Frontal cortex (tissue), 4 donors: ENCODE results near the gene NDUFA6. TPM values are rescaled to one million over a fixed set of nuclear protein-coding genes. Genes with fewer than 3 reads are reported as not detected.
"Not testable (repeated sequence)": the region's sequence is repeated elsewhere in the genome, so short reads cannot be mapped to it uniquely, and the experiment has no call there.

ENCODE experiments used
- DNase-seq, 2 donors: peaks; one replicate each; pipeline ENCODE4 v3.0.0; 2012; ENCODE audit warnings: low spot score in 2 of 2
- FAIRE-seq: peaks from 2 replicates; lab custom pipeline; 2012; peaks lifted over from hg19 to GRCh38; lab: Jason Lieb, UNC
- total RNA-seq: library from RNA; depleted of rRNA; stranded (reverse); fragments of >200 nt; gene quantifications from one replicate; pipeline ENCODE4 v1.2.3, GENCODE V29; 2014
- donor health status: control.
- donor health status: control.
- donor health status: control.

The NDUFA6 gene
- total RNA-seq, 1 donor from 2014 or later = 57.1 TPM

DNA sequence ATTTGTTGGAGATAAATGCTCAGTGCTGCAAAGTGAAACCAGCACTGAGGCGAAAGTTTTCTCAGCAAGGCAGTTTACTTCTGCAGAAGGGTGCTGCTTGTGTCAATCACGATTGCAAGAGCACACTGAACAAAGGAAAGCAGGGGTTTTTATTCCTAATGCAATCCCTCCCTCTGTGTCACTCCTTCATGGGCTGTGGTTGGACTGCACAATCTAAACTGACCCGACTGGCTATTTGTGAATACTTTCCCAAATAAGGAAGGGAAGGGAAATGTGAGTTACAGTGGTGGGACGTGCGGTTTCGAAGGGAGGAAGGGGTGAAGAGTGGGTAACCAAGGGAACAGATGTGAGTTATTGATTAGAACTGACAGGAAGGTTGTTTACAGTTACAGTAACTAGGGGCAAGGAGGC is 24.9 kb upstream of the NDUFA6 start:
- DNase-seq, FAIRE-seq: not testable (repeated sequence)

DNA sequence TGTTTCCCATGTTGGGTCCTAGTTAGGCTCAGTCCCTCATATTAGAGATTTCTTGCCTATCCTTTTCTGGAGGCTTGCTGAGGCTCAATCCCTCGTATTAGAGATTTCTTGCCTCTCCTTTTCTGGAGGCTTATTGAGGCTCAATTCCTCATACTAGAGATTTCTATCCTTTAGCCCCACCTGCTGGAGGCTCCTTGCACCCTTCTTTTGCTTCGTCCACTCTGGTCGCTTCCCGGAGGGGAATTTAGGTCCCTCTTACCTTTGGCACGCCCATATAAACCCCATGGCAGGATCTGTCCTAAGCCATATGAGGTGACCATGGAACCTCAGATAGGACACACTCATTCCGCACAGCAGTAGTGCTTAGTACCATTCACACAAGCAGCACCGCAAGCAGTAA is 24.1 kb upstream of the NDUFA6 start:
- FAIRE-seq (no peak), DNase-seq (no peak)

DNA sequence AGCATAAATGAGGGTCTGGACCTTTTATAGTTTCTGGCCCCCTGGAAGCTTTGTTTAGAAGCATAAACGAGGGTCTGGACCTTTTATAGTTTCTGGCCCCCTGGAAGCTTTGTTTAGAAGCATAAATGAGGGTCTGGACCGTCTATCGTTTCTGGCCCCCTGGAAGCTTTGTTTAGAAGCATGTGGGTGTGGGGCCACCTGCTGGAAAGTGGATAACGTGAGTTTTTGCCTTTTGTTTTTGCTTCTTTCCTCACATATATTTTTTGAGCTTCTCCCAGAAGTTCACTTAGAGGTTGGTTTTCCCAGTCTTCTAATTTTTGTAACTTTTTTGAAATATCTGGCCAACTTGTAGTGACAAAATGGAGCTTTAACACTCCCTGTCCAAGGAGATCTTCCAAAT is 22.2 kb upstream of the NDUFA6 start:
- not testable (repeated sequence) for FAIRE-seq, DNase-seq

DNA sequence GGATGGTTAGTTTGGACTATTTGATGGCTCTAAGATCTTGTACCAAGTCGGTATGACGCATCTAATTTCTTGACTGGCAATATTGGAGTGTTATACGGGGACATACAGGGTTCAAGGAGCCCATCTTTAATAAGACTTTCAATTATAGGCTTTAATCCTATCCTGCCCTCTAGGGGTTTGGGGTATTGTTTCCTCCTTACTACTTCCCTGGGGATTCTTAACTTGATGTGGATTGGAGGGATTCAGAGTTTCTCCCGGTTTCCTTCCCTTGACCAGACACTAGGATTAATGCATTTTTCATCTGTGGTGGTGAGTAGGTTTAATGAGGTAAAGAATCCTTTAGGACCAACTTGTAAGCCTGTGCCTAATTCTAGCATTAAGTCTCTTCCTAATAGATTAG is 21.2 kb upstream of the NDUFA6 start:
- DNase-seq (no peak), FAIRE-seq (no peak)

DNA sequence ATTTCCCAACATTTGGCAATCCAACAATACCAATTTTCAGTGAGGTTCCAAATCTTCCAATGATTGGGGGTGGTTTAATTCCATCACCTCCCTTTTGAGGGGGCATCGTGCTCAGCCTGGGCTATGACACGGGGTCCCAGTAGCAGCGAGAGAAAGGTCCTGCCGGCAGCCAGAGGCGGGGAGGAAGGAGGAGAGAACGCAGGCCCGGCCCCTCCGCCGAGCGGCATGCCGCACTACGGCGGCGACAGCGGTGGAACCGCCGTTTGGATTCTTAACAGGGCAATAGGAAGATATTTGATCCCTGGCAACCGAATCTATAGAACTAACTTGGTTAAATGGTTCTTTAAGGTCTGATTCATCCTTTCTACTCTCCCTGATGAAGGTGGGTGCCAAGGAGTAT is 18.3 kb upstream of the NDUFA6 start:
- FAIRE-seq = no peak

DNA sequence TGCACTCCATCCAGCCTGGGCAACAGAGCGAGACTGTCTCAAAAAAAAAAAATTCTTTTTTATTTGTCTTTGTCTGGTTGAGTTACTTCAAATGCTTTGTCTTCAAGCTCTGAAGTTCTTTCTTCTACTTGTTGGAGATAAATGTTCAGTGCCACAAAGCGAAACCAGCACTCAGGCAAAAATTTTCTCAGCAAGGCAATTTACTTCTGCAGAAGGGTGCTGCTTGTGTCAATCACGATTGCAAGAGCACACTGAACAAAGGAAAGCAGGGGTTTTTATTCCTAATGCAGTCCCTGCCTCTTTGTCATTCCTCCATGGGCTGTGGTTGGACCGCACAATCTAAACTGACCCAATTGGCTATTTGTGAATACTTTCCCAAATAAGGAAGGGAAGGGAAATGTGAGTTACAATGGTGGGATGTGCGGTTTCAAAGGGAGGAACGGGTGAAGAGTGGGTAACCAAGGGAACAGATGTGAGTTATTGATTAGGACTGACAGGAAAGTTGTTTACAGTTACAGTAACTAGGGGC is 13.8 kb upstream of the NDUFA6 start:
- DNase-seq, FAIRE-seq: not testable (repeated sequence)

More for the DNA sequence above, 18.3 kb upstream of the NDUFA6 start:
- no peak for DNase-seq

DNA sequence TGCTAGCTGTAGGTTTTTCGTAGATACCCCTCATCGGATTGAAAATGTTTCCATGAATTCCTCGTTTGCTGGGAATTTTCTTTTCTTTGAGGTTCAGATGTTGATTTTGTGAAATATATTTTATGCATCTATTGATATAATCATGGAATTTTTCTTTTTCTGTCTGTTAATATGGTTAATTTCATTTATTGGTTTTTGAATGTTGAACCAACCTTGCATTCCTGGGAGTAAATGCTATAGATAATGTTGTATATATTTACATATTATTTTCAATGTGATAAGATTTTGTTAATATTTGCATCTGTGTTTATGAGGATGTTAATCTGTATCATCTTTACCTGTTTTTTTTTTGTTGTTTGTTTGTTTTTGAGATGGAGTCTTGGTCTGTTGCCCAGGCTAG is 10.6 kb upstream of the NDUFA6 start:
- DNase-seq (no peak), FAIRE-seq (no peak)

DNA sequence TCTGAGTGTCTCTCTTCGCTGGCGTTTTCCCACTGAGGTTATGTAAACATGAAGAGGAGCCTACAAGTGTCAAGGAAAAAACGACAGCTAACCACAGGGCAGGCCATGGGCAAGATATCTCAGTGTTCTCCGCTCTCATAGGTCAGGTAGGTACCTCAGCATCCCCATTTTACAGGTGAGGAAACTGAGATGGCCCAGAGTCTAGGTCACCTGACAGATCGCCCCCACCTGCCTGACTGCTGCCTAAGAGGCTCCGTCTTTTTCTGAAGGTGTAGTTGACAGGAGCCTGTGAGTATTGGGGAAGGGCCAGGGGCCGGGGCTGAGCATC is 847 bp upstream of the NDUFA6 start:
- DNase-seq (no peak), FAIRE-seq (no peak)

DNA sequence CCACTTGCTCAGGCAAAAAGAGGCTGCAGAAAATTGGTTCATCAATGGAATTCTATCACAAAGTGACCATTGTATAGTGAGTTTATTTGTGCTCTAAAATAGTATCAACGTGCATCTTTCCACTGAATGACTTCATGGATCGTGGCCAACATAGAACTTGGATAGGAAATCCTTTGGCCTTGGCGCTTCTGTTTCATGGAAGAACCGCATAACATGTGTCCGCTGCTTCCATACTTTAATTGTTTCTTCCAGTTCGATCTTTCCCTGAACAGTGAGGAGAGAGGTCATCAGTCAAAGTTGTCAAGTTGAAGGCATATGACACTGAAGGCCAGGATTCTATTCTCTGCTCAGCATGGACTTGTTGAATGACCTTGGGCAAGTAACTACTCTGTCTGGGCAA is 4.5 kb downstream of the NDUFA6 start:
- FAIRE-seq = no peak
- no peak for DNase-seq

DNA sequence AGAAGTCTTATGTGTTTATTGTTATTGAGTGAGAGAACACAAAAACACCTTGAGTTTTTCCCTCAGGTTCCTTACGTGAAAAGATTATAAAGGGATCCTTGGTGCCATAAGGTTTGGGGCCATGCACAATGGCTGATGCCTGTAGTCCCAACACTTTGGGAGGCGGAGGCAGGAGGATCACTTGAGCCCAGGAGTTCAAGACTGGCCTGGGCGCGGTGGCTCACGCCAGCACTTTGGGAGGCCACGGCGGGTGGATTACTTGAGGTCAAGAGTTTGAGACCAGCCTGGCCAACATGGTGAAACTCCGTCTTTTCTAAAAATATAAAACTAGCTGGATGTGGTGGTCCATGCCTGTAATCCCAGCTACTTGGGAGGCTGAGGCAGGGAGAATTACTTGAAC is 5.7 kb downstream of the NDUFA6 start:
- no peak for DNase-seq
- FAIRE-seq = no peak

DNA sequence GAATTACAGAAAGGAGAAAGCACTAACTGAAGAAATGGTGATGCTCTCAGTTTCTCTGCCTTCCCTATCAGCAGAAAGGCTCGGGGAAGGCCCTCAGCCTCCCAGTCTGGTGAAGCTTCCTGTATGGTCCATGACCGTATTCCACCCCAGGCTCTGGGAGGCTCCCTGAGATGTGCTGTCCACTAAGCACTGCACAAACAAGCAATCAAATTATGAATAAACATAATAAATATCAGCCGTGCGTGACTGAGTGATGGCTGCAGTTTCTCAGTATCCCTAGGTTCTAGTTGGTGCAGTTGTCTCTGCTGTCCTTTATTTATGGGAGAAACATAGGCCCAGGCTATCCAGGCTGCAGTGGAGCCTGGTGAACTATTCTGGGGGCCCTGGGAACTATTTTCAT is 7.5 kb downstream of the NDUFA6 start:
- FAIRE-seq = no peak
- no peak for DNase-seq

DNA sequence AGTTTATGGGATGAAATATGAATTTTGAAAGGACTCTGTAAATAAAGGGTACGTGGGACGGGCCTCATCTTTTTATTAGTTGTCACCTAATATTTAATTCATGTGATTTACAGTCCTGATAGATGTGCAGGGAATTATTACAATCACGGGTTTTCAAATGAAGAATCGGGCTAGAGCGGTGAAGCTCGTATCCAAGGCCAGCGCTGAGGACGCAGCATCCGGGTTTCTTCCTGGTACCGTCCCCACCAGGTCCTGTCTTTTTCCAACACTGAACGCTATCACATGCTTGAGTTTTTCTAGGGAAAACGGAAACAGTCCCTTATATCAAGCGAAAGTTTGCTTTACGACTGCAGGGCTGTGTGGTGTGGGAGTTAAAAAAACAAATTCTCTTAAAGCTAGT is 10.3 kb downstream of the NDUFA6 start:
- no peak for DNase-seq
- FAIRE-seq = no peak

DNA sequence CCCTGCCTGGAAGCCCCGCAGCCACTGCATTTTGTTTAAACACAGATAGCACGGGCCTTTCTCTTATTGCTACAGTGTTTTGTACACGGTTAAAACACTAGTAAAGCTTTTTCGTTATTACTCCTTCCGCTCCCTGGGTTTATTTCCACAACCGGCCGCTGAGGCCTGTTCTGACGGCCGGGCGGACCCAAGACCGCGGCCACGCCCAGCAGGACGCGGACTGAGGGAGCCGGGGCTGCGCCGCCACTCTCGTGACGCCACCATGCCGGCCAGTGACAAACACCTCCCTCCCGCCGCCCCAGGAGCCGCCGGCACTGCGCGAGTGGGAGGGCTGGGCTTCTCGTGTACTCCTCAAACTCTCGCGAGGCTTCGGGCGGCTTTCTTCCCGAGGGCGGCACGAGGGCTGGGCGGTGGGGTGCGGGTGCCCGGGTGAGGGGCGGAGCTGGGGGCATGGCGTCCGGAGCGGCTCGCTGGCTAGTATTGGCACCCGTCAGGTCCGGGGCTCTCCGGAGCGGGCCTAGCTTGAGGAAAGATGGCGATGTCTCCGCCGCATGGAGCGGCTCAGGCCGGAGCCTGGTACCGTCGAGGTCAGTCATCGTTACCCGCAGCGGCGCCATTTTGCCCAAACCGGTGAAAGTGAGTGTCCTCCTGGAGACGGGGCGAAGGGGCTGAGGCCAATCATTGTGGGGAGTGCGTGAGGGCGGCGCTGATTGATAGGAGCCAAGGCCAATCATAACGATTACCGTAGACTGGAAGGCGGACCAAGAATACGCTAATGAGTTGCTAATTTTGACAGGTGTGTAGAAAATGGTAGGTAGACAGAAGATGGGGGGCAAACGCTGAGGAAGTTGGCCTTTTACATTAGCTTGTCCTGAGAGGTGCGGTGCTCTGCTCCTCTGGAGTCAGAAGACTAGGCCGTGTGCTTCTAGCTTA is 11.0 kb downstream of the NDUFA6 start, which contains the start of gene SMDT1:
Gene SMDT1 (plus strand): TSS at position 382 of the 933 bp plus-strand sequence. CDS start 69 bp downstream, at position 451.
- peak; percentile 97 to 99 for DNase-seq
- FAIRE-seq = peak; percentile 48

DNA sequence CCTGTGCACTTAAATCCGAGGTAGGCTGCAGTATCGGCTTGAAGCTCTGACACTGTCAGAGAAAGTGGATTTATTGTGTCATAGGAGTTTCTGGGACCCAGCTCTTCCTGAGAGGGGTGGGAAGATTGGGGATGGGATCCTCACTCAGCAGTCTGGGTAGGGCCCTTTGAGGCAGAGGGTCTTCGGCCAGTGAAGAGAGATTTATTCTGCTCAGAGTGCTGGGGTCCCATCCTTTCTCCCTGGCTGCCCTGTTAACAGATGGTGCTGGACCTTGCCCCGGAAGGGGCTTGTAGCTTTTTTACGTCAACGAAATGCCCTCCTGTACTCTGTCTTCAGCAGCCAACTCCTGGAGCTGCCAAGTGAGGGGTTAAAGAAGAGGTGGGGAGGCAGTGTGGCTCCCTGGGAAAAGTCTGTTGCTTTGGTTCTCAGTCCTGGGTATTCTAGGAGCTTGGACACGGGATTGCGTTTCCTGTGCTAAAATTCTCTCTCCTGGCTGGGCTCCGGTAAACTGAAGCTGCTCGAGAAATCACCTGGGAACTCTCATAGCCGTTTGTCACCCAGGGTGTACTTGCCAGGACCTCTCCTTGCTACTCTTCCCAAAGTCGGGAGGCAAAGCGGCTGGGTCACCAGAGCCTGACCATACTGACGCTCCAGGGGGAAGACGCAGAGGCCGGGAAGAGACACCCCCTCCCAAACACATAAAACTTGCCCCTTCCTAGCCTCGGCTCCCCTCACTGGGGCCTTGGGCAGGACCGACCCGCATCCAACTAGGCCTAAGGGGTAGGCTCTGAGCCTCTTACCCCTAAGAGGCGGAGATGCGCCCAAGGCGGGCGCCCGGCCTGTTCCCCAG is 11.9 kb downstream of the NDUFA6 start:
- FAIRE-seq (no peak), DNase-seq (peak in 1 of 2 donors; percentile 52)

DNA sequence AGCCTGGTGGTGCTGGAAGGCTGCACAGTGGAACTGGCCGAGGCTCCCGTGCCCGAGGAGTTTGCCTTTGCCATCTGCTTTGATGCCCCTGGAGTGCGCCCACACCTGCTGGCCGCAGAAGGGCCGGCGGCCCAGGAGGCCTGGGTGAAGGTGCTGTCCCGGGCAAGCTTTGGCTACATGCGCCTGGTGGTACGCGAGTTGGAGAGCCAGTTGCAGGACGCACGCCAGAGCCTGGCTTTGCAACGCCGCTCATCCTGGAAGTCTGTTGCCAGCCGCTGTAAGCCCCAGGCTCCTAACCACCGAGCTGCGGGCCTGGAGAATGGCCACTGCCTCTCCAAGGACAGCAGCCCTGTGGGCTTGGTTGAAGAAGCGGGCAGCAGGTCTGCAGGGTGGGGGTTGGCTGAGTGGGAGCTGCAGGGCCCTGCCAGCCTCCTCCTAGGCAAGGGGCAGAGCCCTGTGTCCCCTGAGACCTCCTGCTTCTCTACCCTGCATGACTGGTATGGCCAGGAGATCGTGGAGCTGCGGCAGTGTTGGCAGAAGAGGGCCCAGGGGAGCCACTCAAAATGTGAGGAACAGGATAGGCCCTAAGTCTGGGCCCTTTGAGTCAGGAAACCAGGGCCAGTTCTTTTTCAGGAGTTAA is 13.0 kb downstream of the NDUFA6 start:
- no peak for FAIRE-seq
- peak in 1 of 2 donors; percentile 16 for DNase-seq

DNA sequence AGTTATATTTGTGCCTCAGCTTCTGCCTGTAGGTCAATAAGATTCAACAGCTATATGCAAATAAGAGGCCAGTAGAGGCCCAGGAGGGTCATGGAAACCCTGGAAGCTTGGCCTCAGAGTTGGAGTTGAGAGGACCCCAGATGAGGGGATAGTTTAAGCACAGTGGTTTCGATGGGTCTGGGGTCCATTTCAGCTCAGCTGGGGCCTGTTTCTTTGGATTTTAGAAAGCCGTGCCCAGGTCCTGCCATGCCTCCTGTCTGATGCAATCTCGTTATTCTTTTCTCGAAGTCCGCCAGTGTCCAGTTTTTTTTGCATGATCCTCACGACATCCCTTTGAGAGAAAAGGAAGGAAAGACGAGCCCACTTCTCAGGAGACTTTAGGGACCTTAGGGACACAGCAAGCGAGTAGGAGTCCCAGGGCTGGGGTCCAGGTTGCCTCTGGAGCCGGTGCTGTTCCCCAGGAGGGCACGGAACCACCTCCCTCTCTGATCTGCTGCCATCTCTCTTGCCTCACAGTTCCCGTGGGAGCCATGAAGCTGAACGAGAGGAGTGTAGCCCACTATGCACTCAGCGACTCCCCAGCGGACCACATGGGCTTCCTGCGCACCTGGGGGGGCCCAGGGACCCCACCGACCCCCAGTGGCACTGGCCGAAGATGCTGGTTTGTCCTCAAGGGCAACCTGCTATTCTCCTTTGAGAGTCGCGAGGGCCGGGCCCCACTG is 13.6 kb downstream of the NDUFA6 start:
- no peak for FAIRE-seq
- no peak for DNase-seq

DNA sequence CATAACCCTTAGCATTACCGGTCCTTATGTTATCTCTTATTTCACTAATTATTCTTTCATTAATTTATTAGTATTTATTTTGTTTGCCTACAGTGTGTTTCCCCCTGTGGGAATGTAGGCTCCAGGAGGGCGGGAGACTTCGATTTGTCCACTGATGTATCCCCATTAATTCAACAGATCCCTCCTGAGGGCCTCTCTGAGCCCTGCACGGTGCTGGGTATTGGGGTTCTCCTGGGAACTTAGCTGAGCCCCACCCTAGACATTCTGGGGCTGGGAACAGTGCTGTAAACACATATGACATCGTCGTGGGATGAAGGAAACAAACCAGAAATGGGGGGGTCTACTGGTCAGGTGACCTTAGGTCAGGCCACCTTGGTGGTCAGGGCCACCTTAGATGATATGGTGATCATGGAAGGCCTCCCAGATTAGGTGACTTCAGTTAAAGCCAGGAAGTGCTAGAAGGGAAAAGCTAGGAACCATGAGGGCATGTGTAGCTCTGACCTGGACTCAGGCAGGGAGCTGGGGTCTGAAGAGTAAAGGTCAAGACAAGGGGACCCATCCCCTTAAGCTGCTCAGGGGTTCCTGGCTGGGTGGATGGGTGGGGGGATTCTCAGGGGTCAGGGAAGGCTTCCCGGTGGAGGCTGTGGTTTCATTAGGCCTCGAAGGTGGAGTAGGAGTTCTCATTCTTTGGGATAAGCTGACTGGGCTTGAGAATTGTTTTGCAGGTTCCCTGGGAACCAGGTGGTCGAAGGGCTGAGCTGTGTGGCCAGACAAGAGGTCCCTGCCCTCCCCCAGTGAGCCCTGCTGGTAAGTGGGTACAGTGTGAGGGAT is 15.5 kb downstream of the NDUFA6 start:
- DNase-seq = no peak
- FAIRE-seq = no peak

DNA sequence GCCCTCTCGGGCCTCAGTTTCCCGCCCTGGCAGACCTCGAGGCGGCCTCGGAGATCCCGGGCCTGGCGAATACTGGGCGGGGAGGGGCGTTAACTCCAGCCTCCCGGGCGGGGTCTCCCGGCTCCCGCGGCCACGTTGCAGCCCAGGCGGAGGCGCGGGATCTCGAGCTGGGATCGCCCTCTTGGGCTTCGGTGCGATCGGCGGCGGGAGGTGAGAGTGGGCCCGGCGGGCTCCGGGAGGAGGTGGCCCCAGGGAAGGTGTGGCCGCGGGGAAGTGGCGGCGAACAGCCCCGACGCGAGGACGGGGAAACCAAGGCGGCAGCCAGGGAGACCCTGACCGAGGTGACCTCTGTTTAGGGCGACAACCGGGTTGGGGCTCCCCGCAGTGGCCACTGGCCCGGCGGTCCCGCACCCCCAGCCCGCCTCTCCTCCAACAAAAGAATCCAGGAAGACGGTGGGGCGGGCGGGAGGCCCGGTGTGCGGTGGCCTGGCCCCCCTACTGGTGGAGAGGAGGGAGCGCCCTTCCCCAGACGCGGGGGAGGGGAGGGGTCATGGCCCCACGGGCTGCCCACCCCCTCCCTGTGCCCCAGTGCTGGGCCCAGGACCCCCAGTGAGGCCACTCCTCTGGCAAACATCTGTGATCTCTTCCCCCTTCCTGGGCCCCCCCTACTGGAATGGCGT is 16.3 kb downstream of the NDUFA6 start, which contains the start of gene PHETA2:
Gene PHETA2 (plus strand): TSS at position 117 of the 680 bp plus-strand sequence. CDS start 3,046 bp downstream, outside the sequence.
- DNase-seq = peak in 1 of 2 donors; percentile 29
- FAIRE-seq = no peak
